RKO (cell line): ENCODE results near the gene TLN1.
A peak's percentile ranks its signal among the peaks of the same experiment; 100 is the strongest.

ENCODE experiments used
- DNase-seq: peaks from one replicate; pipeline ENCODE4 v3.0.0-alpha.2; 2016; ENCODE audit warnings: low spot score

The TLN1 gene

DNA sequence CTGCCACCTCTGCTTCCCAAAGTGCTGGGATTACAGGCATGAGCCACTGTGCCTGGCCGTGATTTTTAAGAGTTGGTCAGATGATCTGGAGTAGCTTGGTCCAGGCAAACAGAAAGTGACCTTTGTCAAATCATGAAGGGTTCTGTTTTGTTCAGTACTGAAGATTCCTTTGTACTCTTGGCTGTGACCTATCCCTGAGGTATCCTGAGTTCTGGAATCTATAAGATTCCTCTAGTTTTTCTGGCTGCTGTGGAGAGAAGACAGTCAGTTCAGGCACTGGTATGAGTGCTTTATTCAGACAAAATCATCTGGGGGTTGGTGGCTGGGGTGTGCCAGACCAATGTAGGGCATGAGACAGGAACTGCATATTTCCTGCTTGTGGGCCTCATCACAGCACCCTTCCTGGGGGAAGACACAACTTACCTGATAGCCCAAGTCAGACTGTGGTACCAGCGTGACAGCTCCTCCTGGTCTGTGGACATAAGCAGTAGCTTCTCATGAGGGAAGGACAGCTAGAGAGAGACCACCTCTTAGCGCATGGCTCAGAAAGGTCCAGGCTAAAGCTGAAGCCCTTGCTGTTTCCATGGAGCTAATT is 70.1 kb downstream of the TLN1 start:
- no peak for DNase-seq

GRCh38 chr9:35660966-35661415 is 71.0 kb downstream of the TLN1 start:
- peak; percentile 66 for DNase-seq

DNA sequence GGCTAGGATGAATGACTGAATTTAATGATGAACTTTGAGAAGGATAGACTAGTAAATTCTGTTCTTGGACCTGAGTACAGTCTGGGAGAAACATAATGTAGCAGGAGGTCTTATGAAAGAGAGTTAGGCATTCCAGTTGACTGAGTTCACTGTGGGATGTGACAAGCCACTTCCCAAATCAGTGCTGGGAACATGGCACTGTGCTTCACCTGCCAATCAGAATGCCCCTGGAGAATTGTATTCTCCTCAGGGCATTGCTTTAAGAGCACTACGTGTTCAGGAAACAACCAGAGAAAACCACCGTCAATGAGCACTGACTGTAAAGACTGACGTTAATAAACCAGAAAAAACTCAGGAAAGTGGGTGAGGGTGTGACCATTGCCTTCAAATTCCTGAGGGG is 72.7 kb downstream of the TLN1 start:
- peak; percentile 64 for DNase-seq

GRCh38 chr9:35658968-35659220 is 73.1 kb downstream of the TLN1 start:
- peak; percentile 85 for DNase-seq

GRCh38 chr9:35658137-35658967 is 73.6 kb downstream of the TLN1 start, which contains the start of gene CCDC107:
CCDC107 (plus strand) TSS chr9:35658292; CDS start chr9:35658380, 88 bp downstream.
- DNase-seq, result peak; percentile 78

DNA sequence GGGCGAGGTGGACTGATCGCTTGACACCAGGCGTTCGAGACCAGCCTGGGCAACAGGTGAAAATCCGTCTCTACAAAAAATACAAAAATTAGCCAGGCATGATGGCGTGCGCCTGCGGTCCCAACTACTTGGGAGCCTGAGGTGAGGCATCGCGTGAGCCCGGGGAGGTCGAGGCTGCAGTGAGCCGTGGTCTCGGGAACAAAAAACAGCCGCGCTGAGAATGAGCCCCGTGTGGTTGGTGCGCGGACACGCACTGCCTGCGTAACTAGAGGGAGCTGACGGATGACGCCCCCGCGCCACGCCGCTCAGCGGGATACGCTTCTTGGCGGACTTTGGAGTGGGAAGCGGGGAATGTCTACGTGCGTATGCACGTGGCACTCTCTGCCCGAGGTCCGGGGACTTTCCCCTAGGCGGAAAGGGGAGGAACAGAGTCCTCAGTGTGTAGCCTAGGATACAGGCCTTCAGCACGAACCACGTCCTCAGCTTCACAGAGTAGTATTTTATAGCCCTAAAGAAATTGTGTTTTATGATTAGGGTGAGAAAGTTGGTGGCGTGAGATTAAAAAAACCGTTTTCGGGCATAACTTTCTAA is 74.4 kb downstream of the TLN1 start, which contains the start of gene RMRP:
TSS of gene RMRP (minus strand) at position 474 of the 591 bp plus-strand sequence.
- DNase-seq, result peak; percentile 99

DNA sequence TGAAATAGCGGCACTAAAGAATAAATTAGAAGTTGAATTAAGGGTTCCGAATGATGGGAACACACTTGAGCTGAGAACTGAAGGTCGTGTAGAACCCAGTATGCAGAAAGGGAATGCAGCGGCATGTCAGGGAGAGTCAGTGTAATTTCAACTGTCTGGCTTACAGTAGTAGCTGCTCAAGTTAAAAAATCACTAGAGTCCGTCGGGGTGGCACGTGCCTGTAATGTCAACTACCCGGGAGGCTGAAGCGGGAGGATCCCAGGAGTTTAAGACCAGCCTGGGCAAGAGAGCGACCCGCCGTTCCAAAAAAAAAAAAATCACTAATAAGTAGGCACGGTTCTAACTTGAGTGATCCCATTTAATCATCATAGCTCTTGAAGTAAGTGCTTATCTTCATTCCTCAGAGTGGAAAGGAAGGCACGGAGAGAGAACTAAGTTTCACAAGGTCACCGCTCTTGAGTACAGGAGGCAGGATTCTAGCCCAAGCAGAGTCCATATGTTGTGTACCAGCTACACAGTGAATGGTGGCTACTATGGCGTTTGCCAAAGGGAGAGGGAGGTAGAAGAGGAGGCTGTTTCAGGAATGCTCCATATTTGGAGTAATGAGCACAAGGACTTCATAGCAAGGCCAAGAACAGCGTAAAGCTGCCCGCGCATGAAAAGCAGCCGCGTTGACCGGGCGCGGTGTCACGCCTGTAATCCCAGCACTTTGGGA is 75.0 kb downstream of the TLN1 start:
- no peak for DNase-seq

DNA sequence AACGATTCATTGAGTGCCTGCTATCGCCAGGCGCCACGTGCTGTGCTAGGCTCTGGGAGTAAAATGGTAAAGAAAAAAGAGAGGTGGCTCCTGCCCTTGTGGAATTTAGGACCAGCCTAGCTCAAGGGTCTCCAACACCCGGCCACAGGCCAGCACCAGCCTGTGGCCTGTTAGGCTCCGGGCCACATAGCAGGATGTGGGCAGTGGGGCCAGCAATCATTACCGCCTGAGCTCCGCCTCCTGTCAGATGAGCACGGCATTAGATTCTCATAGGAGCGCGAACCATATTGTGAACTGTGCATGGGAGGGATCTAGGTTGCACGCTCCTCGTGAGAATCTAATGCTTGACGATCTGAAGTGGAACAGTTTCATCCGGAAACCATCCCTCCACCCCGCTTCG is 75.6 kb downstream of the TLN1 start:
- no peak for DNase-seq

- DNase-seq, result no peak
These were observed 78.4 kb downstream of the TLN1 start for GRCh38 chr9:35653611-35654010.

- no peak for DNase-seq
These were observed 79.2 kb downstream of the TLN1 start for GRCh38 chr9:35652829-35653209.

GRCh38 chr9:35651956-35652828 is 79.8 kb downstream of the TLN1 start:
- DNase-seq, result peak; percentile 35

GRCh38 chr9:35650341-35651158 is 81.4 kb downstream of the TLN1 start, which contains the start of gene SIT1:
SIT1 (minus strand) TSS chr9:35650931; CDS start chr9:35650853, 78 bp downstream.
- no peak for DNase-seq

GRCh38 chr9:35649431-35650340 is 82.3 kb downstream of the TLN1 start:
- DNase-seq, result no peak
